Sigmoid colon (tissue), 7 donors: ENCODE data around the gene NAA30. TPM values are rescaled to one million over a fixed set of nuclear protein-coding genes. Genes with fewer than 3 reads are reported as not detected.
"Not testable (repeated sequence)": the region's sequence is repeated elsewhere in the genome, so short reads cannot be mapped to it uniquely, and the experiment has no call there.

Experiments
- DNase-seq: peaks from one replicate; pipeline ENCODE4 v3.0.0-alpha.2; 2019
- H3K27ac ChIP-seq, 4 donors: fragments of 200-600 bp; sonication (generic); one replicate each; pipeline ENCODE4 v1.5.1; 2016 to 2019; ENCODE audit warnings: mild to moderate bottlenecking in 1 of 4
- H3K27me3 ChIP-seq, 3 donors: fragments of 200-600 bp; sonication (generic); one replicate each; pipeline ENCODE4 v1.5.1; 2019; ENCODE audit warnings: mild to moderate bottlenecking in 1 of 3
- H3K36me3 ChIP-seq, 4 donors: fragments of 200-600 bp; sonication (generic); one replicate each; pipeline ENCODE4 v1.5.1; 2016 to 2019
- H3K4me1 ChIP-seq, 4 donors: fragments of 200-600 bp; sonication (generic); one replicate each; pipeline ENCODE4 v1.5.1; 2017 to 2019
- H3K4me3 ChIP-seq, 4 donors: fragments of 200-600 bp; sonication (generic); one replicate each; pipeline ENCODE4 v1.5.1; 2017 to 2019; ENCODE audit warnings: mild to moderate bottlenecking in 2 of 4, moderate library complexity in 1 of 4
- H3K9me3 ChIP-seq, 4 donors: fragments of 200-600 bp in 3 of 4; sonication (generic) in 3 of 4; one replicate each; pipeline versions ENCODE4 v1.5.1 to v1.6.1; 2013 to 2019
- EP300 ChIP-seq, 4 donors: sonication (generic); formaldehyde crosslinking; IDR thresholded peaks; one replicate each; pipeline ENCODE4 v1.6.1; 2017; ENCODE audit warnings: antibody characterized with exemption in 4 of 4
- POLR2A ChIP-seq, 2 donors: fragments of 450-650 bp; IDR thresholded peaks; one replicate each; pipeline ENCODE4 v1.6.1; 2016; ENCODE audit warnings: antibody characterized with exemption in 2 of 2, mild to moderate bottlenecking in 2 of 2, moderate library complexity in 2 of 2
- POLR2AphosphoS5 ChIP-seq, 4 donors: sonication (generic); formaldehyde crosslinking; IDR thresholded peaks; one replicate each; pipeline ENCODE4 v1.6.1; 2017; ENCODE audit warnings: antibody characterized with exemption in 4 of 4
- WGBS, 2 donors: extraction: QIAGEN DNeasy Blood & Tissue Kit; methylation state at CpG; one replicate each; pipeline ENCODE4 v1.1.7; 2013; 5-methylcytosine and 5-hydroxymethylcytosine counted together
- intact Hi-C: fragments of 100-400 bp; cut with DNase I; formaldehyde crosslinking; loops from one replicate; pipeline ENCODE4 v1.15.1; 2023
- polyA plus RNA-seq, 3 donors: library from polyadenylated mRNA; stranded (reverse); fragments of 200-250 nt; gene quantifications; one replicate each; pipeline ENCODE4 v1.2.3, GENCODE V29; 2013
- total RNA-seq, 4 donors: library from RNA; depleted of rRNA; stranded (reverse); fragments of >200 nt; gene quantifications; one replicate each; pipeline ENCODE4 v1.1.0, GENCODE V29; 2016
- TF ChIP-seq, protein P1 (sequence below), 4 experiments: fragments of 450-650 bp in 3 of 4; fragments of 200-600 bp in 1 of 4; IDR thresholded peaks; one replicate each; pipeline ENCODE4 v1.5.1; 2016 to 2019; ENCODE audit warnings: antibody characterized with exemption in 4 of 4, mild to moderate bottlenecking in 3 of 4, moderate library complexity in 2 of 4
- donor health status: healthy with polysubstance abuse.
- donor health status: Bipolar disorder and iron deficiency.
- donor health status: healthy.

NAA30 gene
- total RNA-seq (10 to 100 TPM; 19.6 to 21.7 (median 21.0) TPM), polyA plus RNA-seq (1 to 10 TPM; 4.8 to 8.6 (median 6.1) TPM)

GRCh38 chr14:57390037-57390805 is at the start of gene NAA30:
Gene NAA30, plus strand, starts transcription at chr14:57390586. Its CDS starts 372 bp downstream, at chr14:57390958.
- TF ChIP-seq POLR2AphosphoS5 (IDR thresholded peaks at IDR 0.05), result peak; percentile 62 to 88 (median 76)
- TF ChIP-seq, protein P1, sequence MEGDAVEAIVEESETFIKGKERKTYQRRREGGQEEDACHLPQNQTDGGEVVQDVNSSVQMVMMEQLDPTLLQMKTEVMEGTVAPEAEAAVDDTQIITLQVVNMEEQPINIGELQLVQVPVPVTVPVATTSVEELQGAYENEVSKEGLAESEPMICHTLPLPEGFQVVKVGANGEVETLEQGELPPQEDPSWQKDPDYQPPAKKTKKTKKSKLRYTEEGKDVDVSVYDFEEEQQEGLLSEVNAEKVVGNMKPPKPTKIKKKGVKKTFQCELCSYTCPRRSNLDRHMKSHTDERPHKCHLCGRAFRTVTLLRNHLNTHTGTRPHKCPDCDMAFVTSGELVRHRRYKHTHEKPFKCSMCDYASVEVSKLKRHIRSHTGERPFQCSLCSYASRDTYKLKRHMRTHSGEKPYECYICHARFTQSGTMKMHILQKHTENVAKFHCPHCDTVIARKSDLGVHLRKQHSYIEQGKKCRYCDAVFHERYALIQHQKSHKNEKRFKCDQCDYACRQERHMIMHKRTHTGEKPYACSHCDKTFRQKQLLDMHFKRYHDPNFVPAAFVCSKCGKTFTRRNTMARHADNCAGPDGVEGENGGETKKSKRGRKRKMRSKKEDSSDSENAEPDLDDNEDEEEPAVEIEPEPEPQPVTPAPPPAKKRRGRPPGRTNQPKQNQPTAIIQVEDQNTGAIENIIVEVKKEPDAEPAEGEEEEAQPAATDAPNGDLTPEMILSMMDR (IDR thresholded peaks at IDR 0.05), result no peak
- TF ChIP-seq EP300 (IDR thresholded peaks at IDR 0.05), result no peak
- peak in 1 of 2 donors; percentile 37 for TF ChIP-seq POLR2A (IDR thresholded peaks at IDR 0.05)

GRCh38 chr14:57343545-57344297 is 46.7 kb upstream of the NAA30 start:
- H3K27ac ChIP-seq, result not testable (repeated sequence)

More at GRCh38 chr14:57390037-57390805, at the start of gene NAA30:
- H3K9me3 ChIP-seq, result no peaks in the 10 kb centered on the region
- intact Hi-C loops, result loop anchor here (2.0 kb wide), 1 partner anchor 121 kb away; the partner anchor contains the start of genes AP5M1 and EXOC5
- H3K4me3 ChIP-seq, result peak within 1 kb of the TSS; percentile 67 to 95 (median 90)
- DNase-seq, result peak; percentile 94
- H3K27ac ChIP-seq, result peak within 1 kb of the TSS; percentile 87 to 94 (median 88)
- peaks cover 0 to 42% (median 28%) of the 10 kb centered on the region in 4 donors for H3K4me1 ChIP-seq
- H3K36me3 ChIP-seq, result no peaks in the 10 kb centered on the region
- WGBS, 2 donors, result 1% methylated on average over 62 of the region's 62 CpGs
- no peaks in the 10 kb centered on the region for H3K27me3 ChIP-seq

GRCh38 chr14:57345106-57345505 is 45.3 kb upstream of the NAA30 start:
- no peaks in the 10 kb centered on the region for H3K27me3 ChIP-seq
- no peak for DNase-seq
- H3K9me3 ChIP-seq, result no peaks in the 10 kb centered on the region
- 76 to 84% methylated on average over 9 of the region's 9 CpGs for WGBS, 2 donors
- H3K4me3 ChIP-seq, result no peak overlapping the region
- TF ChIP-seq POLR2A (IDR thresholded peaks at IDR 0.05) (no peak), EP300 (IDR thresholded peaks at IDR 0.05) (no peak), POLR2AphosphoS5 (IDR thresholded peaks at IDR 0.05) (no peak)
- TF ChIP-seq, protein P1 (IDR thresholded peaks at IDR 0.05), result no peak
- no peaks in the 10 kb centered on the region for H3K36me3 ChIP-seq
- H3K4me1 ChIP-seq, result no peaks in the 10 kb centered on the region
- no peak overlapping the region for H3K27ac ChIP-seq
- intact Hi-C loops, result no loop called here

More at GRCh38 chr14:57343545-57344297, 46.7 kb upstream of the NAA30 start:
- 60 to 74% methylated on average over 33 to 34 of the region's 34 CpGs for WGBS, 2 donors
- intact Hi-C loops, H3K9me3 ChIP-seq, H3K4me1 ChIP-seq, H3K4me3 ChIP-seq, H3K36me3 ChIP-seq, DNase-seq, H3K27me3 ChIP-seq: not testable (repeated sequence)

GRCh38 chr14:57346741-57347140 is 43.6 kb upstream of the NAA30 start:
- no peak overlapping the region for H3K27ac ChIP-seq
- TF ChIP-seq EP300 (IDR thresholded peaks at IDR 0.05), result no peak
- TF ChIP-seq, protein P1 (IDR thresholded peaks at IDR 0.05), result no peak
- TF ChIP-seq POLR2AphosphoS5 (IDR thresholded peaks at IDR 0.05), result no peak
- TF ChIP-seq POLR2A (IDR thresholded peaks at IDR 0.05), result no peak

More at GRCh38 chr14:57346741-57347140, 43.6 kb upstream of the NAA30 start:
- Histone ChIP-seq H3K9me3 (no peaks in the 10 kb centered on the region), H3K4me1 (no peaks in the 10 kb centered on the region), H3K36me3 (no peaks in the 10 kb centered on the region), H3K4me3 (no peak overlapping the region), H3K27me3 (no peaks in the 10 kb centered on the region)
- 36 to 49% methylated on average over 2 of the region's 2 CpGs for WGBS, 2 donors
- intact Hi-C loops, result no loop called here
- DNase-seq, result no peak
